K562 (cell line): ENCODE measurements around the gene LACTB. TPM values are rescaled to one million over a fixed set of nuclear protein-coding genes. Genes with fewer than 3 reads are reported as not detected.
A peak's percentile ranks its signal among the peaks of the same experiment; 100 is the strongest.

Experiments
- CTBP1 ChIP-seq: fragments of 450-650 bp; IDR thresholded peaks from 2 replicates; pipeline ENCODE4 v1.6.1; 2016; ENCODE audit warnings: borderline replicate concordance
- ERF ChIP-seq: fragments of 450-650 bp; formaldehyde crosslinking; IDR thresholded peaks from 2 replicates; pipeline ENCODE4 v1.4.0; 2020; ENCODE audit warnings: mild to moderate bottlenecking, mixed read lengths
- HDAC1 ChIP-seq, 2 experiments: fragments of 450-650 bp; IDR thresholded peaks; 2 replicates each; pipeline ENCODE4 v1.6.1; 2016 to 2017; ENCODE audit warnings: inconsistent platforms in 1 of 2, mild to moderate bottlenecking in 1 of 2, moderate library complexity in 1 of 2
- ILF3 ChIP-seq: fragments of 450-650 bp; IDR thresholded peaks from 2 replicates; pipeline ENCODE4 v1.6.1; 2018; ENCODE audit warnings: antibody characterized with exemption, mild to moderate bottlenecking, moderate library complexity, borderline replicate concordance
- ILK ChIP-seq: fragments of 450-650 bp; IDR thresholded peaks from 2 replicates; pipeline ENCODE4 v1.6.1; 2016; ENCODE audit warnings: missing genetic modification characterization, low read depth, mild to moderate bottlenecking, missing compliant biosample characterization, moderate library complexity, borderline replicate concordance
- NFE2L1 ChIP-seq: fragments of 450-650 bp; IDR thresholded peaks from 2 replicates; pipeline ENCODE4 v1.6.1; 2016; ENCODE audit warnings: missing genetic modification characterization, low read depth, mild to moderate bottlenecking, missing compliant biosample characterization, moderate library complexity, borderline replicate concordance
- NONO ChIP-seq, 2 experiments: fragments of 200-400 bp in 1 of 2; fragments of 450-650 bp in 1 of 2; formaldehyde crosslinking in 1 of 2; IDR thresholded peaks; 2 replicates each; pipeline ENCODE4 v1.6.1; 2017; ENCODE audit warnings: low read depth in 2 of 2, mild to moderate bottlenecking in 2 of 2, moderate library complexity in 2 of 2, low read length in 1 of 2
- NR2C2 ChIP-seq, 2 experiments: fragments of 200-800 bp in 1 of 2; sonication (Bioruptor generic) in 1 of 2; sonication (generic) in 1 of 2; formaldehyde crosslinking in 1 of 2; IDR thresholded peaks; 2 replicates each; pipeline versions ENCODE4 v1.6.1 to v1.8.0; 2016 to 2022; ENCODE audit warnings: mild to moderate bottlenecking in 1 of 2, missing compliant biosample characterization in 1 of 2, missing genetic modification characterization in 1 of 2, missing genetic modification reagents in 1 of 2
- PCBP2 ChIP-seq: fragments of 200-400 bp; formaldehyde crosslinking; IDR thresholded peaks from 2 replicates; pipeline ENCODE4 v1.6.1; 2018; ENCODE audit warnings: low read length, low read depth, mild to moderate bottlenecking, moderate library complexity; ENCODE audit not compliant: poor library complexity, severe bottlenecking
- PHF8 ChIP-seq: fragments of 200-600 bp; sonication (generic); IDR thresholded peaks from 2 replicates; pipeline ENCODE4 v1.6.1; 2012; ENCODE audit warnings: mixed run types, mild to moderate bottlenecking, inconsistent platforms, low read length, moderate library complexity, borderline replicate concordance
- POLR2AphosphoS2 ChIP-seq: IDR thresholded peaks from 2 replicates; pipeline ENCODE4 v1.6.1; 2012; ENCODE audit warnings: low read length, improper control_type of control experiment
- PRPF4 ChIP-seq: fragments of 200-400 bp; formaldehyde crosslinking; IDR thresholded peaks from one replicate; pipeline ENCODE4 v1.6.1; 2017; ENCODE audit warnings: low read length, low read depth, mild to moderate bottlenecking; ENCODE audit not compliant: insufficient read depth, poor library complexity, severe bottlenecking
- RFX5 ChIP-seq: IDR thresholded peaks from 2 replicates; pipeline ENCODE4 v1.6.1; 2011; ENCODE audit warnings: low read depth, mild to moderate bottlenecking, improper control_type of control experiment, low read length
- SMARCE1 ChIP-seq: fragments of 450-650 bp; IDR thresholded peaks from 2 replicates; pipeline ENCODE4 v1.7.1; 2016; ENCODE audit warnings: mild to moderate bottlenecking
- SPI1 ChIP-seq: IDR thresholded peaks from 2 replicates; pipeline ENCODE4 v1.6.1; 2011; ENCODE audit warnings: low read depth, low read length, control low read depth, borderline replicate concordance
- SUPT5H ChIP-seq: fragments of 450-650 bp; IDR thresholded peaks from 2 replicates; pipeline ENCODE4 v1.6.1; 2016
- TCF15 ChIP-seq: fragments of 250-450 bp; sonication (Bioruptor Pico); IDR thresholded peaks from 2 replicates; pipeline ENCODE4 v1.8.0; 2022; ENCODE audit warnings: moderate library complexity, mild to moderate bottlenecking, inconsistent platforms
- ZC3H4 ChIP-seq: sonication (generic); formaldehyde crosslinking; IDR thresholded peaks from 2 replicates; pipeline ENCODE4 v1.9.0; 2021; ENCODE audit warnings: missing genetic modification reagents, borderline replicate concordance
- ZNF134 ChIP-seq: fragments of 250-450 bp; sonication (Bioruptor Pico); conservative IDR thresholded peaks from 2 replicates; pipeline ENCODE4 v1.4.0; 2020
- ZNF174 ChIP-seq: fragments of 250-450 bp; sonication (Bioruptor Pico); IDR thresholded peaks from 2 replicates; pipeline ENCODE4 v1.4.0; 2020; ENCODE audit warnings: mild to moderate bottlenecking
- ZNF282 ChIP-seq: sonication (generic); formaldehyde crosslinking; IDR thresholded peaks from 2 replicates; pipeline ENCODE4 v1.8.1; 2023; ENCODE audit warnings: missing genetic modification reagents
- ZNF512 ChIP-seq: IDR thresholded peaks from 2 replicates; pipeline ENCODE4 v1.6.1; 2016; ENCODE audit warnings: missing genetic modification characterization, missing compliant biosample characterization
- ZSCAN29 ChIP-seq: fragments of 450-650 bp; IDR thresholded peaks from 2 replicates; pipeline ENCODE4 v1.6.1; 2017
- polyA plus RNA-seq, 8 experiments: library from polyadenylated mRNA; depleted of rRNA in 4 of 8; stranded (reverse) in 5 of 8; unstranded in 3 of 8; fragments of >200 nt; fragmentation: Nextera tagmentation in 2 of 8; fragmentation: Illumina TruSeq in 1 of 8; extraction: Ambion mirVana in 2 of 8; extraction: Trizol in 1 of 8; gene quantifications; 2 replicates each; pipeline versions ENCODE4 v1.2.1 to v1.2.3, GENCODE V29; 2011 to 2014; ENCODE audit warnings: inconsistent platforms in 1 of 8, missing spikeins in 1 of 8
- total RNA-seq, 7 experiments: library from RNA; depleted of rRNA in 6 of 7; stranded (reverse); fragments of >200 nt in 6 of 7; fragmentation: Illumina TruSeq in 2 of 7; extraction: Trizol in 2 of 7; gene quantifications; 2 replicates each; pipeline versions ENCODE4 v1.2.1 to v1.2.3, GENCODE V29; 2011 to 2021; ENCODE audit warnings: low replicate concordance in 1 of 7
- TF ChIP-seq, protein P1 (sequence below): sonication (generic); formaldehyde crosslinking; IDR thresholded peaks from 2 replicates; pipeline ENCODE4 v1.8.0; 2022; ENCODE audit warnings: missing genetic modification reagents, mild to moderate bottlenecking, borderline replicate concordance

LACTB gene
- total and polyA plus RNA-seq, 9 of the 15 experiments (the other 6 are each of a cell fraction or from before 2014, with no cell fraction given): 3.1 to 15.5 (median 9.8) TPM

GRCh38 chr15:63122002-63122875 is 578 bp downstream of the LACTB start (continued):
- TF ChIP-seq PRPF4 (no peak), PHF8 (peak; percentile 34; the same call in 1 of the 2 replicates), PCBP2 (no peak), SMARCE1 (no peak), ILK (tag) (no peak), ILF3 (no peak), SUPT5H (no peak), ZC3H4 (CRISPR knock-in tag) (peak; percentile 63; the same call in 1 of the 2 replicates), ERF (CRISPR knock-in tag) (0 out of 2 replicates have a peak, but pooled peaks have one; percentile 68), ZNF512 (tag) (no peak), NONO (IDR thresholded peaks at IDR 0.05; ENCODE audit: low read depth in 2 of 2, low read length in 1 of 2) (0 out of 4 replicates have a peak, but pooled peaks of 1 of the 2 experiments have one; percentile 30), ZNF174 (no peak), TCF15 (CRISPR knock-in tag) (no peak), RFX5 (no peak), HDAC1 (IDR thresholded peaks at IDR 0.05) (peak in 1 of 2 experiments; percentile 27; a peak in 1 of 4 replicates), NR2C2 (CRISPR knock-in tag; IDR thresholded peaks at IDR 0.05) (no peak), NR2C2 (tag; IDR thresholded peaks at IDR 0.05) (0 out of 2 replicates have a peak, but pooled peaks have one; percentile 51), ZNF134 (no peak), ZSCAN29 (no peak), SPI1 (peak; percentile 42; the same call in 1 of the 2 replicates), ZNF282 (CRISPR knock-in tag) (peak; percentile 45; the same call in 1 of the 2 replicates), POLR2AphosphoS2 (no peak), NFE2L1 (tag) (no peak), CTBP1 (peak; percentile 46; the same call in 1 of the 2 replicates)
- TF ChIP-seq, protein P1, sequence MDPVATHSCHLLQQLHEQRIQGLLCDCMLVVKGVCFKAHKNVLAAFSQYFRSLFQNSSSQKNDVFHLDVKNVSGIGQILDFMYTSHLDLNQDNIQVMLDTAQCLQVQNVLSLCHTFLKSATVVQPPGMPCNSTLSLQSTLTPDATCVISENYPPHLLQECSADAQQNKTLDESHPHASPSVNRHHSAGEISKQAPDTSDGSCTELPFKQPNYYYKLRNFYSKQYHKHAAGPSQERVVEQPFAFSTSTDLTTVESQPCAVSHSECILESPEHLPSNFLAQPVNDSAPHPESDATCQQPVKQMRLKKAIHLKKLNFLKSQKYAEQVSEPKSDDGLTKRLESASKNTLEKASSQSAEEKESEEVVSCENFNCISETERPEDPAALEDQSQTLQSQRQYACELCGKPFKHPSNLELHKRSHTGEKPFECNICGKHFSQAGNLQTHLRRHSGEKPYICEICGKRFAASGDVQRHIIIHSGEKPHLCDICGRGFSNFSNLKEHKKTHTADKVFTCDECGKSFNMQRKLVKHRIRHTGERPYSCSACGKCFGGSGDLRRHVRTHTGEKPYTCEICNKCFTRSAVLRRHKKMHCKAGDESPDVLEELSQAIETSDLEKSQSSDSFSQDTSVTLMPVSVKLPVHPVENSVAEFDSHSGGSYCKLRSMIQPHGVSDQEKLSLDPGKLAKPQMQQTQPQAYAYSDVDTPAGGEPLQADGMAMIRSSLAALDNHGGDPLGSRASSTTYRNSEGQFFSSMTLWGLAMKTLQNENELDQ (CRISPR knock-in tag): no peak
